HG03575 (cell line): ENCODE data around the gene SLC39A5.
"Not testable (repeated sequence)": the region's sequence is repeated elsewhere in the genome, so short reads cannot be mapped to it uniquely, and the experiment has no call there.

ENCODE experiments used
- ATAC-seq: cut with Tn5 transposase; IDR thresholded peaks from one replicate; pipeline ENCODE4 v1.9.1; 2021; ENCODE audit not compliant: unreplicated experiment, insufficient number of reproducible peaks, low FRiP score; ENCODE audit errors: extremely low read depth

The SLC39A5 gene

DNA sequence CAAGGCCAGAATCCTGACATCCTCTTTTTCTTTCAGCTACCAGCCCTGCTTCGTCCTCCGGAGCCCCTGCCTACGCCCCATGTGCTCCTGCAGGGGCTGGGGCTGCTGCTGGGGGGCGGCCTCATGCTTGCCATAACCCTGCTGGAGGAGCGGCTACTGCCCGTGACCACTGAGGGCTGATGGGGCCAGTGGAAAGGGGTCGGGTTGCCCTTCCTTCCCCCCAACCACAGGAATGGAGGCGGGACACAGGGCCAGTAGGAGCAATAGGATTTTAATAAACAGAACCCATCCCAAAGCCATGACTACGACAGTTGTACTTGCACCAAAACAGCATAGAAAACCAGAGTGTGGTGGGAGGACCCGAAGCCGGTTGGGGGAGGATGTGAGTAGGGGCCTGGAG lies 7.7 kb downstream of the SLC39A5 start:
- no peak for ATAC-seq

DNA sequence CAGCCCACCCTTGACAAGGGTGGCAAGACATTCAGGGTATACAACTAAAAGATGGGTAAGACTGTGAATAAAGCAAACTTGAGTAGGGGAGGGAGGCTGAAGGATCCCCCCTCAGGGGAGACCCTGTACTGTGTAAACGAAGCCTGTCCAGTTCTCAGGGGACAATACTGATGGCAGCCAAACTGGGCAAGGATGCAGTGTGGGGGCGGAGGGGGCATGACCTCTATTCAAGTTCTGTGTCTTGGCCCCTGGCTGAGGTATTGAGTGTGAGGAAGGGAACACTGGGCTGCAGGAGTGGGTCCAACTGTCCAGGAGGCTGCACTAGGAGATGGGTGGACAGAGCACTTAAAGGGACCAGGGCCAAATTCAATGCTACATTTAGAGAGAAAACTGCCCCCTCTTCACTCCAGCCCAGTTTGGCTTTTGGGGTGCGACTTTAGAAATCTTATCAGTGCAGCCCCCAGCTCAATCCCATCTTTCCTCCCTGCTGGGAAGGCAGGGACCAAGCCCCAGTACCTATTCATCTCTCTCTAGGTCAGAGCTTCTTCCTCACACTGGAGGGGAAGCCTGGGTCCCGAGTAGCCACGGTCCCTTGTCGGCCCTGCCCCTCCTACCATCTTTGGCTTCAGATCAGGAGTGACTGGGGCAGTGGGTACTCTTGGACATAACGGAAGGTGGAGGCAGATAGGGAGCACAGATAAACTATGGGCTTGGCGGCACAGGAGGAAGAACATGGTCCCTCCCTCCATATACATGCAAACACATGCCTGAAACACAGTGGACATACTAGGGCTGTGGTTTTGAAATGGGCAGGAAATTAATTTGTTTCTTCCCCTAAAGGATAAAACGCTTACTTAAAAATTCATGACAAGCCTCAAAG lies 11.8 kb downstream of the SLC39A5 start:
- ATAC-seq = no peak

DNA sequence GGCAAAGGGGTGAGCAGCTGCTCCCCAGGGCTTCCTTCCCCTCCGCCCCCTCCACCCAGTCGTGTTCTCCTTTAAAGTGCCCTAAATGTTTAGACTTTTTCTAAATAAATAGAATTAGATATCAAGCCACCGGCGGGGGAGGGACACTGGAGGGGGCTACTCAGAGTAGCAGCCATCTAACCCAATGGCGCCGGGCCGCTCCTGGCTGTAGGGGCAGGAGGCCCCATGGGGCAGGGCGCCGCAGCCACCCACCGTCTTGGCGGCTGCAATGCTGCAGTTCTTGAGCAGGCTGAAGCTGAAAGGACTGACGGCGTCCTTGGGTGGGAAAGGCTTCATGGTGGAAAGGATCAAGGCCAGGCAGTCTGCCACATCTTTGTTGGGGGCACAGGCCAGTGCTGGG lies 13.1 kb downstream of the SLC39A5 start:
- ATAC-seq = no peak

DNA sequence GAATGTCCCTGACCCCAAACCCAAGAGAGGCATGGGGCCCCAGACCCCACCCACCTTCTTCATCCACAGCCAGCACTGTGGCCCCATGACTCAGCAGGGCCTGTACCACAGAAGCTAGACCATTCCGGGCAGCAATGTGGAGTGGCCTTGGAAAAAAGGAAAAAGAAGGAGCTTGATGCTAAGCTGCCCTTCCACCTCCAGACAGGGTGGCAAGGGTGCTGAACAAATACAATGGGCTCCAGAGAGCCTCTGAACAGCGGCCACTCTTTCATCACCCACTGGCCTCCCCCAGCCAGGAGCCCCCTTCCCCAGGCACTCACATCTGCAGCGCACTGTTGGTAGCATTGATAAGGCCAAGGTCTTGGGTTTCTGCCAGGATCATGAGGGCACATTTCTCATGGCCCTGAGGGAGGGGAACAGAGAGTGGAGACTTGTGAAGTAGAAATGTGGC lies 13.9 kb downstream of the SLC39A5 start:
- no peak for ATAC-seq

DNA sequence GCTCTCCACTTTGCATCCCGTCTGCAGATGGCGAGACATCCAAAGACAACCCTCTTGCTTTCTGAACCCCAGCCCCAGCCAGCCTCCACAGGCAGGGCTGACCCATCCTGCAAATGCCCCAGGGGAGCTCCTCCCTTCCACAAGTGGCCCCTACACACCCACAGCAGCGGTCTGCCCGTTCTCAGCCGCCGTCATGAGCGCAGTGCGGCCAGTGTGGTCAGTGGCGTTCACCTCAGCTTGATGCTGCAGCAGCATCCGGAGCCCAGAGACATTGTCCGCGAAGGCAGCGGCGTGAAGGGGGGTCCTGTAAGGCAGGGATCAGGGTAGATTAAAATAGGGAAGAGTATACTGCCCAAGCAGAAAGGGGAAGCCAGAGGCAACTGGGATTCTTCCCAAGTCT lies 14.6 kb downstream of the SLC39A5 start:
- ATAC-seq = no peak

DNA sequence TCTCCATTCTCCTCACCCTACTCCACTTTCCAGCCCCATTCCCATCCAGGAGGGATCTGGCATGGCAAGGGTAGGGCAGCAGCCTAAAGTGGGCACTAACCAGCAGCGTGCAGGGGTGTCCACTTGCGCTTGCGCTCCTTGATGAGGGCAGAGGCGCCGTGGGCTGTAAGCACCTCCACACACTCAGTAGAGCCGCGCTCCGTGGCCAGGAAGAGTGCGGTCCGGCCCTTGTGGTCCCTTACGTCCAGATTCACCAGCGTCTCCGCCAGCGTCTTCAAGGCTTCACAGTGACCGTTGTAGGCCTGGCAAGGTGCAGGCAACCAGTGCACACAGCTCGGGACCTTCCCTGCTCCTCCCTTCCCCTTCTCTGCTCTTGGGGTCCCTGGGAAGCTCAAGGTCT lies 18.1 kb downstream of the SLC39A5 start:
- ATAC-seq = no peak

DNA sequence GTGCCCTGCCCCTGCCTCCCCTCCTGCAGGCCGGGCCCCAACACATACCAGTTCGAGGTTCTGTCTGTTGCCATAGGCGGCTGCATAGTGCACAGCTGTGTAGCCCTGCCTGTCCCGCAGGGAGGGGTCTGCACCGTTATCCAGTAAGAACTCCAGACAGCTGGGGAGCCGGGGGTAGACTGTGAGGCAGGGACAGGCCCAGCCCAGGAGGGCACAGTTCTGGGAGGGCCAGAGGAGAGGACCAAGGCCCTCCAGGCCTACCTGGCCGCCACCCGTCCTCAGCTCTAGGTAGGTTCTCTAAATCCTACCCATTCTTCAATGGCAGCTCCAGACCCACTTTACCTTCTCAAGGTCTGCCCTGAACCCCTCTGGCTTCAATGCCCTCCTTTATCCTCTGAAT lies 18.9 kb downstream of the SLC39A5 start:
- no peak for ATAC-seq

DNA sequence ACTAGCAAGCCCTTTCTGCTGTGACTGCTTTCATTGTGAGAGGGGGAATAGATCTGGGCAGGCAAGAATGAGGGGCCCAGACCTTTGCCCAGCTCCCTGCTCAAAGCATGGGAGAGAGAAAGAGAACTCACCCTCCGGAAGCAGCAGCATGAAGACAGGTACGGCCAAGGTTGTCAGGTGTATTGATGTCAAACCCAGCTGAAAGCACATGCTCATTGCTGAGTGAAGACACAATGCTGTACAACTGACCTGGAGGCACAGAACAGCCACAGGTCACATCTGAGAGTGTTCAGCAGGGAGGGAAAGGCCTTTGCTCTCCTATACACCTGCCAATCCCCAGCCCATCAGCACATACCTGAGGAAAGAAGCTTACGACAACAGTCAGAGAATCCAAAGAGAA lies 22.8 kb downstream of the SLC39A5 start:
- ATAC-seq = no peak

DNA sequence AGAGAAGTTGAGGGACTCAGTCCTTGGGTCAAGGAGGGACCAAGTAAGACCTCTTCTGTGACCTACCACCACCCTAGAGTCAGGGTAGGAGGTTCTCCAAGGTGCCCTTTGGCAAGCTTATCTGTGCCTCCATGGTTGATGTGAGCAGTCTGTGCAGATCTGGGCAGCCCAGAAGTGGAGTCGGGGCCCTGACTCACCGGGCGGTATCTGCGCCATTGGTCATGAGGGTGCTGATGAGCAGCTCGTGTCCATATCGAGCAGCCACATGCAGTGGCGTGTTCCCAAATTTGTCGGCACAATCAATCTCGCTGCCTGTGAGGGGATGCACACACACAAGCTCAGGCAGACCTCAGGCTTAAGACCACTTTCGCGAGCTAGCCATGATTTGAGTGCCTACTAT lies 23.2 kb downstream of the SLC39A5 start:
- no peak for ATAC-seq

DNA sequence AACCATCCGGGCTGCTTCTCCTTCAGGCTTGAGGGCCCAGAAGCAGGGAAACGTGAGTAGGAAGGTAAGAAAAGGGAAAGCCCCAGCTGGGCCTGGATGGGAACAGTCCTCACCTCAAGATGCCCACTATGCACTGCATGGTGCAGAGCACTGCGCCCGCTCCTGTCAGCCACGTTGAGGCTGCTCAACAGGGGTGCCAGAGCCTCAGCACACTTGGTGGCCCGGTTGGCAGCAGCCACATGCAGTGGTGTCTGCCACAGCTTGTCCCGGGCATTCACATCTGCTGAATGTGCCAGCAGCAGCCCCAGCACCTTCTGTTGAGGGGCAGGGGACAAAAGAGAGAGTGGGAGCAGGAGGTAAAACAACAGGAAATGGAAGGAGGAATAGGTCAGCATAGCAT lies 25.8 kb downstream of the SLC39A5 start:
- ATAC-seq = no peak

DNA sequence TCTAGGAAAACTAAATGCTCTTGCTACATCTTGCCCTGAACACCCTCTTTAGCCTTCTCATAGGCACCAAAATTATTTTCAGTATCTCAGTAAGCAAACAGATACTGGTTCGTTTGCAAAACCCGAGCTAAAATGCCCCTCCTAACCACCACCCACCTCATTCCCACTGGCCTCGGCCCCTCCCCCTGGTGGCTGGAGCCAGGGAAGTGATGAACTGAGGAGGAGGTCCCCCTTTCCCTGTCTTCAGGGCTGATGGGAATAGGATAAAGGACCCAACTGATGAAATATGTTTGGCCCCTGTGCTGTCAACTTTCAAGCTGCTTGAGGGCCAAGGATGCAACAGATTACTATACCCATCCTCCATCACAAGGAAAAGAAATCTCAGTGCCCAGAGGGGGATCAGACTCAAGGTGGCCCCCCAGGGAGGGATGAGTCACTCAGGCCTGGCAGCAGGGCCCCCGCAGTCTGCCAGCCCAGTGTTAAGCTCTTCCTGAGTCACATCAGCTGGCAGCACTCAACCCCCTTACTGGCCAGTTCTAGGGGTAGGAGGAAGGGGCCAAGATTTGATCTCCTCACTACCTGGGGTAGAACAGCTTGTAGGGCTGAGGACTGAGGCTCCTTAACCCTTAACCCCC lies 26.6 kb downstream of the SLC39A5 start:
- ATAC-seq = no peak

DNA sequence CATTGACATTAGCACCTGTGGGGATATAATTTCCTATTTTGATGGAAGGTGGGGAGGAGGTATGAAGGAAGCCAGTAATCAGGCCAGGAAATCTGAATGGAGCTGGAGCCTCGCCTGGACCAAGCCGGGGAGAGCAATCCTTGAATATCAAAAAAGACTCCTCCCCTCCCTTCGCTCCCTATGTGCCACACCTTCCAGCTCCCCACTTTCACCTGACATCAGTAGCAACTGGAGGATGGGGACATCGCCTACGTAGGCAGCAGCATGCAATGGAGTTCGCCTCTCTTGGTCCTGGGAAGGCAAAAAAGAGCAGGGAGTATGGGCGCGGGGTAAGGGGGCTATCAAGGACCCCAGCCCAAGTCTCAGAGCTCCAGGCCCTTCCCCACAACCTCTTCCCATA lies 27.2 kb downstream of the SLC39A5 start:
- ATAC-seq = no peak

DNA sequence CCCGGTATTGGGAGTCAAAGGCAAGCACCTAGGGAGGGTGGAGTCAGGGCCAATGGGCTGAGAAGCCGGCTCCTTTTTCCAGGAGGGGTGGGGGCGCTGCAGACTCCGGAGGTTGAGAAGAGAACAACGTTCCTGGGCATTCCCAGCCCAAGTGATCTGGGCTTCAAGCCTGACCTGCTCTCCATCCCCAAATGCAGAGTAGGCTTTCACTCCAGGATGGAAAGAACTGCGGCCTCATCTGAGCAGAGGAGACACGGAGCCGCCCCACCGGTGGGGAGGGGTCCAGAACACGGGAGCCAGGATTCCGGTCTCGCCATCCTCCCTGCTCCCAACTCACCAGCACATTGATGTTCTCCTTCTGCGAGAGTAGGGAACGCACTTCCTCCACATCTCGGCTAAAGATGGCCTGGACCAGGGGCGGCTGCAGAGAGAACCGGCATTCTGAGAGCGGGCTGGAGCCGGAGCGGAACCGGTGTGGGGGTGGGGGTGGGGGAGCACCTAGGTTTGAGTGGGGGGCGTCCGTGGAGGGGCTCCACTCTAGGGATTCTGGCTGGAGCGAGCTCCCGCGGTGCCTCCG lies 27.7 kb downstream of the SLC39A5 start:
- no peak for ATAC-seq

DNA sequence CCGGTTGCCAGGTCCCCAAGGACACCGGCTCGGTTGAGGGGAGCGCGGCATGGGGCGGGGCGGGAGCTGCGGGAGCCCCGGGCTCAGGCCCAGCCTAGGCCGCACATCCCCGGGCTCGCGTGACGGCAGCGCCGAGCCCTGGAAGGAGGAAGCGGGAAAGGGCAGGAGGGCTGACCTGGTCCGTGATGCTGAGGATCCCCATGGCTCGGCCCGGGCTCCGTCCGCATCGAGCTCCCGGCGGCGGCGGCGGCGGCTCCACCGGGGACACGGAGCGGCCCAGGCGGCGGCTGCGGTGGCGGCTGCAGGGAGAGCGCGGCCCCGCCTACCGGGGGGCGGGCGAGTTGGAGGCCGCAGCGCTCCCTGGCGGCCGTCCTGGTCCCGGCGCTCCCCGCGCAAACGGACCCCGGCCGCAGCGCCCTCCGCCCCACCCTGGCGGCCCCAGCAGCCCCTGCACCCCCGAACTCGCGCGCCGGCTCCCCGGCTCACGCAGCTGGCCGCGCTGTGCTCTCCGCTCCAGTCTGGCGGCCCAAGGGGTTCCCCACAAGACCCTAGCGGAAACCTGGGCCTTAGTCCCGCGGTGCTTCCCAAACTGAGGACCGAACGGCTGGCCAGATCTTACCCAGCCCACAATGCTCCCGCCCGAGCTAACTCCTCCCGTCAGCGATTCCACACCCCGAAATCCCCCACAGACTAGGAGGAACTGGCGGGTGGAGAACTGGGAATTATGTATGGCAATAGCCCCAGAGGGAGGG lies 28.4 kb downstream of the SLC39A5 start, which contains the start of gene ANKRD52:
ANKRD52 (minus strand) TSS at position 317 of the 752 bp plus-strand sequence; CDS start at position 202, 115 bp downstream.
- ATAC-seq = no peak

DNA sequence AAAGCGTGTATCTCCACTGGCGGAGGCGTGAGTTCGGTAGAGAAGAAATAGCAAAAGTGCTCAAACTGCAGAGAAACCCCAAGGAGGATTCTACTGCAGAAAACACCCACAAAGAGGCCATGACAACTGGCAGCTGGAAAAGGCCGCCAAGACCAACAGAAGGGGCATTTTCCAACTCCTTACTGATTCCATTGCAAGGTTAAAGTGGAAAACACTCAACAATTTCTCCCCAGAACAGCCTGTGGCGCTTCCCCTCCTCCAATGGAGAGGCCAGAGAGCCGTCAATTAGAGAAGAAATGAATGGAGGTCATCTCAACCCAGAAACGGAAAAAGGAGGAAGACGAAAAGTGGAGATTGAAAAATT lies 29.0 kb downstream of the SLC39A5 start:
- ATAC-seq = no peak

DNA sequence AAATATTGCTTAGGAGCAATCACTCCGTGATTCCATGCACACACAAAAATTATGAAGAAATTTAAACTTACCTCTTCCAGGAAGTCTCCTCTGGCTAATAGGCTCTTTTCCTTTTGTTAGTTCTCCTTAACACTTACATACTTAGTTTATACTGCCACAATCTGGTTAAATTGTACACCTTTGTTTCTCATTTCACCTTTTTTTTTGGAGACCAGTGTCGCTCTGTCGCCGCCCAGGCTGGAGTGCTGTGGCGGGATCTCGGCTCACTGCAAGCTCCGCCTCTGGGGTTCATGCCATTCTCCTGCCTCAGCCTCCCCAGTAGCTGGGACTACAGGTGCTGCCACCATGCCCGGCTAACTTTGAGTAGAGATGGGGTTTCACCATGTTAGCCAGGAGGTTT lies 30.5 kb downstream of the SLC39A5 start:
- ATAC-seq = no peak

DNA sequence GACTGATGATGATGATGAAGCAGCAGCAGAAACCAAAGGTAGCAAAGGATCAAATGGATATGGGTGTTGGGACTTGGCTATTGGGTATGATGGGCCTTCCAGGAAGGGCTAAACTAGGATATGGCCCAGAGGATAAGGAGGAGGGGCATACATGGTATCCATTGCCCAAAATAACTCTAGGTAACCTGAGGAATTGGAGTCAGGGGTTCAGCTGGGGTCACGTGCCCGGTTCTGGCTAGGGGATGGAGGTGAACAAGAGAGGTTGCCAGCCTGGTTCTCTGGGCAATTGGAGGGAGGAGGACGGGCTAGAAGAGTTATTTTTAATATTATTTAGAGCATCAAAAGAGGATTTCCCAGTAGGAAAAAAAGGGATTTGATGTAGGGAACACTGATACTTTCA lies 31.1 kb downstream of the SLC39A5 start:
- no peak for ATAC-seq

DNA sequence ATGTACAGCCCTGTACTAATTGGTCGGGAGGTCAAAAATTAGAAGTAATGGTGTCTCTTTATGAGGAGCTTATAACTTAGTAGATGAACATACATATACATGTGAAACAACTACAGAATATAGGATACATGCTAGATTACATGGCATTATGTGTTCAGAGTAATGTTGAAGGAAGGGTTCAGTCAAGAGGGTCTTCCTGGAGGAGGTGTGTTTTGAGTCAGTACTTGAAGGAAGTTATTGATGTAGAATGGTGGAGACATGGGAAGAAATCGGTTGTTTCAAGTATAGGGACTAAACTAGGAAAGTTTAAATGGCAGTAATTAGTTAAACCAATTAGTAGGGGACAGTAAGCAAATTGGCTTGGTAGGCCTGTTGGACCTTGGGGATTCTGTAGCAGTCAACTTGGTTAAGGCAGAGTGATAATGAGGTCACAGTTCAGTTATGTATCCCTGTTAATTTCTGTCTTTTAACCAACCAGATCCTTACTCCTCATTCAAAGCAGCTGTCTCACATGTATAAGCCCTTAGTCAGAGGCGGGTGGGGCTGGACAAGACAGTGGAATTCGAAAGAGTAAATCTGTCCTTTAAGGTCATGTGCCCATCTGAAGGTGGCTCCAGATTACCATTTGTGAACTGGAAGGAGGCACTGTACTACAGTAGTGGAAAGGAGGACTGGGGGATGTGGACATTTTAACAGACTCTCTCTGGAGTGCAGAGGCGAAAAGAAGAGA lies 31.8 kb downstream of the SLC39A5 start:
- no peak for ATAC-seq

DNA sequence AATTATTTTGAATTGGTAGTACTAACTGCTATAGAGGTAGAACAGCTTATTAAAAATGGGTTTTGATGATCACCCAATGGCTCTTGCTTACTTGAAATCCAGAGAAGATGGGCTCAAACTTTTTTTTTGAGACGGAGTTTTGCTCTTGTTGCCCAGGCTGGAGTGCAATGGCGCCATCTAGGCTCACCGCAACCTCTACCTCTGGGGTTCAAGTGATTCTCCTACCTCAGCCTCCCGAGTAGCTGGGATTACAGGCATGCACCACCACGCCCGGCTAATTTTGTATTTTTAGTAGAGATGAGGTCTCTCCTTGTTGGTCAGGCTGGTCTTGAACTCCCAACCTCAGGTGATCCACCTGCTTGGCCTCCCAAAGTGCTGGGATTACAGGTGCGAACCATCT lies 33.1 kb downstream of the SLC39A5 start:
- not testable (repeated sequence) for ATAC-seq
